Esophagus squamous epithelium (tissue), 4 donors: Measurements from ENCODE around the gene ARL17B.
"Not testable (repeated sequence)": the region's sequence is repeated elsewhere in the genome, so short reads cannot be mapped to it uniquely, and the experiment has no call there.

Experiments used
- CTCF ChIP-seq, 6 experiments: fragments of 450-650 bp in 4 of 6; fragments of 200-600 bp in 2 of 6; sonication (generic) in 2 of 6; IDR thresholded peaks; one replicate each; pipeline ENCODE4 v1.5.1; 2016 to 2019; ENCODE audit warnings: antibody characterized with exemption in 6 of 6, mild to moderate bottlenecking in 4 of 6, moderate library complexity in 4 of 6
- POLR2A ChIP-seq, 4 donors: fragments of 450-650 bp; IDR thresholded peaks; one replicate each; pipeline ENCODE4 v1.6.1; 2017; ENCODE audit warnings: antibody characterized with exemption in 4 of 4, mild to moderate bottlenecking in 4 of 4, moderate library complexity in 3 of 4

DNA sequence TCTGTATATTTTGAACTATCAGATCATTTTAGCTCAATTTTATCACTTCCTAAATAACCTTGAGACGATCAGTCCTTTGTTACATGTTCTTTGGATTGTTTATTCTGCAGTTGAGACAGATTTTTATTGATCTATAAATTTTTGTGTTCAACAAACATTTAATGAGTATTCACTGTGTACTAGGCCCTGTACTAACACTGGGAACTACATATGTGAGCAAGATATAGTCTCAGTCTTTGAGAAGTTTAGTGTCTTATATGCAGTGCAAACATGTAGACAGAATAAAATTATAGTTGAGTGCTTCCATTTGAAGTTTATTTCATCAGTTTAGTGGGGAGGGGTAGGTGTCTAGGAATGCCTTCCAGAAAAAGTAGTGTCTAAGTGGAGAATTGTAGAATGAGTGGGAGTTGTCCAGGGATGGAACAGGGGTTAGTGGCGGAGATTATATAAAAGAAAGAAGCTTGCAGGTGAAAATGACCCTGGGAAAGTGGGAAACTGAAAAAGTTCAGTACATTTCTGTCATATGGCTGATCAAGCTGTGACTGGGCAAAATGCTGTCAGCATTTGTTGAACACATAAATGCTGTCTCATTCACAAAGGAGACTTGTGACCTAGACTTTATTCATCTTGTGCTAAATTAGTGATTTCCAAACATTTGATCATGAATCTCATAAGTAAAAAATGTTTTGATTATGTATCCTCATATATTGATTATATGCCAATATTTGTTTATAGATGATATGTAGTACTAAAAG lies 39.6 kb upstream of the ARL17B start:
- TF ChIP-seq CTCF, POLR2A (IDR thresholded peaks at IDR 0.05): not testable (repeated sequence)
